ENCODE results near the gene BCR. TPM values are rescaled to one million over a fixed set of nuclear protein-coding genes. Genes with fewer than 3 reads are reported as not detected.
A peak's percentile ranks its signal among the peaks of the same experiment; 100 is the strongest.

Gene BCR
- total and polyA plus RNA-seq, 2 of the 13 experiments (the other 11 are each of a cell fraction or from before 2014, with no cell fraction given): 19.9 to 33.6 TPM

GRCh38 chr22:23180893-23181720, 798 bp downstream of the BCR start (continued):
- TF ChIP-seq ETS1 (CRISPR knock-in tag; IDR thresholded peaks at IDR 0.05) (no peak), RARG (CRISPR knock-in tag; IDR thresholded peaks at IDR 0.05; ENCODE audit: low read depth) (no peak), KLF12 (CRISPR knock-in tag; IDR thresholded peaks at IDR 0.05; ENCODE audit: borderline replicate concordance) (no peak), PLRG1 (conservative IDR thresholded peaks at IDR 0.05) (no peak), SNRNP70 (IDR thresholded peaks at IDR 0.05; ENCODE audit: low read depth, low read length) (no peak), ZIK1 (CRISPR knock-in tag; IDR thresholded peaks at IDR 0.05; ENCODE audit: borderline replicate concordance, low read depth) (0 out of 2 replicates have a peak, but pooled peaks have one; percentile 20), ZNF710 (CRISPR knock-in tag; IDR thresholded peaks at IDR 0.05; ENCODE audit: borderline replicate concordance) (no peak), MED13 (CRISPR knock-in tag; IDR thresholded peaks at IDR 0.05) (no peak), MEIS1 (CRISPR knock-in tag; IDR thresholded peaks at IDR 0.05; ENCODE audit: borderline replicate concordance) (no peak), ZNF879 (CRISPR knock-in tag; IDR thresholded peaks at IDR 0.05) (peak; percentile 62; the same call in 1 of the 2 replicates), THYN1 (CRISPR knock-in tag; IDR thresholded peaks at IDR 0.05; ENCODE audit: borderline replicate concordance, low read depth) (no peak), SOX5 (CRISPR knock-in tag; IDR thresholded peaks at IDR 0.05; ENCODE audit: borderline replicate concordance) (no peak)
- TF ChIP-seq, protein P1, sequence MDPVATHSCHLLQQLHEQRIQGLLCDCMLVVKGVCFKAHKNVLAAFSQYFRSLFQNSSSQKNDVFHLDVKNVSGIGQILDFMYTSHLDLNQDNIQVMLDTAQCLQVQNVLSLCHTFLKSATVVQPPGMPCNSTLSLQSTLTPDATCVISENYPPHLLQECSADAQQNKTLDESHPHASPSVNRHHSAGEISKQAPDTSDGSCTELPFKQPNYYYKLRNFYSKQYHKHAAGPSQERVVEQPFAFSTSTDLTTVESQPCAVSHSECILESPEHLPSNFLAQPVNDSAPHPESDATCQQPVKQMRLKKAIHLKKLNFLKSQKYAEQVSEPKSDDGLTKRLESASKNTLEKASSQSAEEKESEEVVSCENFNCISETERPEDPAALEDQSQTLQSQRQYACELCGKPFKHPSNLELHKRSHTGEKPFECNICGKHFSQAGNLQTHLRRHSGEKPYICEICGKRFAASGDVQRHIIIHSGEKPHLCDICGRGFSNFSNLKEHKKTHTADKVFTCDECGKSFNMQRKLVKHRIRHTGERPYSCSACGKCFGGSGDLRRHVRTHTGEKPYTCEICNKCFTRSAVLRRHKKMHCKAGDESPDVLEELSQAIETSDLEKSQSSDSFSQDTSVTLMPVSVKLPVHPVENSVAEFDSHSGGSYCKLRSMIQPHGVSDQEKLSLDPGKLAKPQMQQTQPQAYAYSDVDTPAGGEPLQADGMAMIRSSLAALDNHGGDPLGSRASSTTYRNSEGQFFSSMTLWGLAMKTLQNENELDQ (CRISPR knock-in tag; IDR thresholded peaks at IDR 0.05; ENCODE audit: borderline replicate concordance): no peak
- TF ChIP-seq, protein P2, sequence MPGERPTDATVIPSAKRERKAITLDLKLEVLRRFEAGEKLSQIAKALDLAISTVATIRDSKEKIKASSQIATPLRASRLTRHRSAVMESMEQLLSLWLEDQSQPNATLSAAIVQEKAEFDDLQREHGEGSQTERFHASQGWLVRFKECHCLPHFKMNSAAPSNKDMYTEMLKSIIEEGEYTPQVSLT (CRISPR knock-in tag; IDR thresholded peaks at IDR 0.05; ENCODE audit: borderline replicate concordance, low read depth): no peak
- TF ChIP-seq, protein P3, sequence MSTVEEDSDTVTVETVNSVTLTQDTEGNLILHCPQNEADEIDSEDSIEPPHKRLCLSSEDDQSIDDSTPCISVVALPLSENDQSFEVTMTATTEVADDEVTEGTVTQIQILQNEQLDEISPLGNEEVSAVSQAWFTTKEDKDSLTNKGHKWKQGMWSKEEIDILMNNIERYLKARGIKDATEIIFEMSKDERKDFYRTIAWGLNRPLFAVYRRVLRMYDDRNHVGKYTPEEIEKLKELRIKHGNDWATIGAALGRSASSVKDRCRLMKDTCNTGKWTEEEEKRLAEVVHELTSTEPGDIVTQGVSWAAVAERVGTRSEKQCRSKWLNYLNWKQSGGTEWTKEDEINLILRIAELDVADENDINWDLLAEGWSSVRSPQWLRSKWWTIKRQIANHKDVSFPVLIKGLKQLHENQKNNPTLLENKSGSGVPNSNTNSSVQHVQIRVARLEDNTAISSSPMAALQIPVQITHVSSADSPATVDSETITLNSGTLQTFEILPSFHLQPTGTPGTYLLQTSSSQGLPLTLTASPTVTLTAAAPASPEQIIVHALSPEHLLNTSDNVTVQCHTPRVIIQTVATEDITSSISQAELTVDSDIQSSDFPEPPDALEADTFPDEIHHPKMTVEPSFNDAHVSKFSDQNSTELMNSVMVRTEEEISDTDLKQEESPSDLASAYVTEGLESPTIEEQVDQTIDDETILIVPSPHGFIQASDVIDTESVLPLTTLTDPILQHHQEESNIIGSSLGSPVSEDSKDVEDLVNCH (CRISPR knock-in tag; IDR thresholded peaks at IDR 0.05): no peak
